GM12874 (cell line): ENCODE data around the gene MAPT.

Experiments used
- CTCF ChIP-seq: IDR thresholded peaks from 2 replicates; pipeline ENCODE4 v1.5.1; 2011; ENCODE audit warnings: low read depth, mild to moderate bottlenecking, control low read depth, low read length, moderate library complexity; ENCODE audit not compliant: insufficient read depth

Gene MAPT

GRCh38 chr17:45851873-45852272 lies 42.5 kb upstream of the MAPT start:
- no peak for TF ChIP-seq CTCF

GRCh38 chr17:45852535-45853297 lies 41.6 kb upstream of the MAPT start:
- peak; percentile 73 for TF ChIP-seq CTCF

- no peak for TF ChIP-seq CTCF
Observed at GRCh38 chr17:45854209-45854608, 40.1 kb upstream of the MAPT start.

GRCh38 chr17:45855691-45856336 lies 38.5 kb upstream of the MAPT start:
- no peak for TF ChIP-seq CTCF

- TF ChIP-seq CTCF, result no peak
Observed at GRCh38 chr17:45857977-45858708, 36.2 kb upstream of the MAPT start.

GRCh38 chr17:45861165-45861564 lies 33.2 kb upstream of the MAPT start:
- no peak for TF ChIP-seq CTCF
